GM19468 (cell line): ENCODE data around the gene LDLRAD3.

Source experiments
- ATAC-seq: cut with Tn5 transposase; IDR thresholded peaks from one replicate; pipeline ENCODE4 v1.9.1; 2021; ENCODE audit warnings: mild to moderate bottlenecking, moderate library complexity, moderate number of reproducible peaks; ENCODE audit not compliant: unreplicated experiment; ENCODE audit errors: extremely low read depth

The LDLRAD3 gene

GRCh38 chr11:36149538-36150242, 205.8 kb downstream of the LDLRAD3 start:
- ATAC-seq: peak; percentile 37

- no peak for ATAC-seq
Observed at GRCh38 chr11:36150986-36151385, 207.1 kb downstream of the LDLRAD3 start.

GRCh38 chr11:36151933-36152580, 208.2 kb downstream of the LDLRAD3 start:
- ATAC-seq: no peak

- ATAC-seq: no peak
Observed at GRCh38 chr11:36153551-36153950, 209.7 kb downstream of the LDLRAD3 start.

- no peak for ATAC-seq
Observed at GRCh38 chr11:36155124-36155561, 211.3 kb downstream of the LDLRAD3 start.

GRCh38 chr11:36155770-36156160, 211.9 kb downstream of the LDLRAD3 start:
- ATAC-seq: no peak

- ATAC-seq: no peak
Observed at GRCh38 chr11:36156161-36156816, 212.4 kb downstream of the LDLRAD3 start.

GRCh38 chr11:36156817-36157519, 213.1 kb downstream of the LDLRAD3 start:
- ATAC-seq: no peak

GRCh38 chr11:36160091-36160490, 216.2 kb downstream of the LDLRAD3 start:
- ATAC-seq: no peak

- ATAC-seq: no peak
Observed at GRCh38 chr11:36161572-36161971, 217.7 kb downstream of the LDLRAD3 start.

- no peak for ATAC-seq
Observed at GRCh38 chr11:36162006-36162882, 218.4 kb downstream of the LDLRAD3 start.

- no peak for ATAC-seq
Observed at GRCh38 chr11:36162883-36163434, 219.1 kb downstream of the LDLRAD3 start.

- no peak for ATAC-seq
Observed at GRCh38 chr11:36164506-36165250, 220.8 kb downstream of the LDLRAD3 start.

- ATAC-seq: no peak
Observed at GRCh38 chr11:36165621-36166397, 221.9 kb downstream of the LDLRAD3 start.

- ATAC-seq: no peak
Observed at GRCh38 chr11:36167073-36167472, 223.2 kb downstream of the LDLRAD3 start.

GRCh38 chr11:36167729-36168128, 223.9 kb downstream of the LDLRAD3 start:
- no peak for ATAC-seq

- no peak for ATAC-seq
Observed at GRCh38 chr11:36177836-36178235, 234.0 kb downstream of the LDLRAD3 start.
